ENCODE measurements around the gene TNXB.
"Not testable (repeated sequence)": the region's sequence is repeated elsewhere in the genome, so short reads cannot be mapped to it uniquely, and the experiment has no call there.

The TNXB gene

DNA sequence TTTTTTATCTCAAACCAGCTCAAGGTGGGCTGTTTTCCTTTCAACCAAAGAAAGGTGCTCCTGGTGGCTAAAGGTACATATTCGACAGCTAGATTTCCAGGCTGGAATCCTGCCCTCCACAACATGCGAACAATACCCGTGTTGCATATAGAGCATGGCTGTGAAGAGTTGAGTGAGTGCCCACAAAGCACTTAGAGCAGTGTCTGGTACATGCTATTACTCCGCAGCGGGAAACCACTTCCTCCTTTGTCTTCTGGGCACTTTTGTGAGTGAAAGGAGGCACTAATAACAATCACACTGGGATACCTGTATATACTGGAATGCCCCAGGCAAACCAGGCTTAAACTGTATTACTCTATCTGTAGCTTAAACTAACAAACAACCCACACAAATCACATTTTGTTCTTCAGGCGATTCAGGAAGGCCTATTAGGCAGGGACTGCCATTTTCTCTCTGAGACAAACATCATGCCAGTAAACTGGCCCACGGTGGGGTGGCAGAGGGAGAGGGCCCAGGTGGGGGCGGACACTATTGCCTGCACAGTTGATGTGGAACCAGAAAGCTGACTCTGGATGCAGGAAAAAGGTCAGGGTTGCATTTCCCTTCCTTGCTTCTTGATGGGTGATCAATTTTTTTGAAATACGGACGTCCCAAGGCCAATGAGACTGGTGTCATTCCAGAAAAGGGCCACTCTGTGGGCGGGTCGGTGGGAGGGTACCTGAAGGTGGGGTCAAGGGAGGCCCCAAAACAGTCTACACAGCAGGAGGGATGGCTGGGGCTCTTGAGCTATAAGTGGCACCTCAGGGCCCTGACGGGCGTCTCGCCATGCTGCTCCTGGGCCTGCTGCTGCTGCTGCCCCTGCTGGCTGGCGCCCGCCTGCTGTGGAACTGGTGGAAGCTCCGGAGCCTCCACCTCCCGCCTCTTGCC lies 71.3 kb downstream of the TNXB start, which contains the start of gene CYP21A2:
Gene CYP21A2, plus strand, starts transcription at position 818 of the 927 bp plus-strand sequence. Its CDS starts 8 bp downstream, at position 826.
- not testable (repeated sequence) for DNase-seq (ENCODE audit: low spot score)

DNA sequence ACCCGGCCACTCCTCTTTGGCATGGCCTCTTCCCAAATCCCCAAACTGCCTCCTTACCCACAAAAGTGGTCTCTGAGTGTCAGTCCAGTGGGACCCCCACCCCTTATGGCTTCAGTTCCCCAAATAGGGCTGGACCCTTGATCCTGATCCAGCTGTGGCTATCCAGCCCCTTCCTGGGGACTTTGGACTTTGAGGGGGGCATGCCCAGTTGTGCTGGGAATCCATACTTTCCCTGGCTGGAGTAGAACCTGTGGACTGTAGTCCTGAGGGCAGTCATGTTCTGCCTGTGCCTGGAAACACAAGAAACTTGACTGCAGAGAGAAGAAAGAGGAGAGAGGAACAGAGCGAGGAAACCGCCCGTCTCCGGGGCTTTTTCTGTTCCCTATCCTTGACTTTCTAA lies 72.0 kb downstream of the TNXB start:
- DNase-seq (ENCODE audit: low spot score), result not testable (repeated sequence)

DNA sequence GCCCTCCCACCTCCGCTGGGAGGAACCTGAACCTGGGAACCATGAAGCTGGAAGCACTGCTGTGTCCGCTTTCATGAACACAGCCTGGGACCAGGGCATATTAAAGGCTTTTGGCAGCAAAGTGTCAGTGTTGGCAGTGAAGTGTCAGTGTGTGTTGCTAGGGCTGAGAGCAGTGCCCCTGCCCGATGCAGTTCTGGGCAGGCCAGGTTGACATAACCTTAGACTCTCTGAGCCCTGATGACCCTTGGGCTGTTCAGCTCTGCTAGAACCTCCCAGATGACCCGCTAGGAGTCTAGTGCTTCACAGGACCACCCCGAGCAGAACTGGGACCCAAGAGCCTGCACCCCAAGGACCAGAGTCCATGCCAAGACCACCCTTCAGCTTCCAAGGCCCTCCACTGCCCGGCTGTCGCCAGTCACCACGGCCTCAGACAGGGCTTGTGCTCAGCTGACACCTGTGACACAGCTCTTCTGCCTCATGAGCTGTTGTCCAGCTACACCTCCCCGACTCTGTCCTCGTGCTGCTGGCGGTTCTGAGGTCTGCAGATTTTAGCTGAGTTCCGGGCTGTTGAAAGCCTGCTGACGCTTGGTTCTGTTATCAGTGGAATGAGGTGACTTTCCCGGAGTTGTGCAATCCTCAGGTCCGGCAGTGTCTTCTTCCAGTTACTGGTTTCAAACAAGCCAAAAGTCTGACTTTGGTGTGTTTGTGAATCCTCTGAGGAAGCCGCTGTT lies 73.7 kb downstream of the TNXB start:
- DNase-seq (ENCODE audit: low spot score), result not testable (repeated sequence)

DNA sequence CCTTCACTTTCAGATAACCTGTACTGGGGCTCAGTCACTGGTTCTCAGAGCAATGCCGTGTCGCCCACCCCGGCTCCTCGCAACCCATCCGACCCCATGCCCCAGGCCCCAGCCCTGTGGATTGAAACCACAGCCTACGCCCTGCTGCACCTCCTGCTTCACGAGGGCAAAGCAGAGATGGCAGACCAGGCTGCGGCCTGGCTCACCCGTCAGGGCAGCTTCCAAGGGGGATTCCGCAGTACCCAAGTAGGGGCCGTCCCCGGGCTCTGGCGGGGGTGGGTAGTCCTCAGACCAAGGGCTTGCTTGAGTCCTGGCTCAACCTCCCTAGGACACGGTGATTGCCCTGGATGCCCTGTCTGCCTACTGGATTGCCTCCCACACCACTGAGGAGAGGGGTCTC lies 79.6 kb downstream of the TNXB start:
- not testable (repeated sequence) for DNase-seq (ENCODE audit: low spot score)

DNA sequence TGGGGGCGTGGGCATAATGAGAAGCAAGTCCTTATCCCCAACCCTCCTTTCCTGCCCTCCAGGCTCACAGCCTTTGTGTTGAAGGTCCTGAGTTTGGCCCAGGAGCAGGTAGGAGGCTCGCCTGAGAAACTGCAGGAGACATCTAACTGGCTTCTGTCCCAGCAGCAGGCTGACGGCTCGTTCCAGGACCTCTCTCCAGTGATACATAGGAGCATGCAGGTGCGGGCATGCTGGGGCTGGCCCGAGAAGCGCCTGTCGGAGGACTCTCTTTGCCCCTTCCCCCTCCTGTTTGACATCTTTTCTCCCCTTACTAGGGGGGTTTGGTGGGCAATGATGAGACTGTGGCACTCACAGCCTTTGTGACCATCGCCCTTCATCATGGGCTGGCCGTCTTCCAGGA lies 80.5 kb downstream of the TNXB start:
- DNase-seq (ENCODE audit: low spot score), result not testable (repeated sequence)

DNA sequence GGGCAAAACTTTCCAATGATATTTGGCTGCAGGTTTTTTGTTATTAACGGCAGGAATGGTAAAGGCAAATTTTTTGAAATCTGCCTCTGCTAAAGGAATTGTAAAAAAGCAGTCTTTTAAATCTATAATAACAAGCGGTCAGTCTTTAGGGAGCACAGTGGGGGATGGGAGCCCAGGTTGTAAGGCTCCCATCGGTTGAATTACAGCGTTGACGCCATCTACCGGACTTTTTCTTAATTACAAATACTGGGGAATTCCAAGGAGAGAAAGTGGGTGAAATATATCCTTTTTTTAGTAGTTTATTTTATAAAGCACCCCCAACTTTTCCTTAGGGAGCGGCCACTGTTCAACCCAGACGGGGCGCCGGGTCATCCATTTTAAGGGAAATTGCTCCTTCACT lies 87.0 kb downstream of the TNXB start:
- not testable (repeated sequence) for DNase-seq (ENCODE audit: low spot score)

DNA sequence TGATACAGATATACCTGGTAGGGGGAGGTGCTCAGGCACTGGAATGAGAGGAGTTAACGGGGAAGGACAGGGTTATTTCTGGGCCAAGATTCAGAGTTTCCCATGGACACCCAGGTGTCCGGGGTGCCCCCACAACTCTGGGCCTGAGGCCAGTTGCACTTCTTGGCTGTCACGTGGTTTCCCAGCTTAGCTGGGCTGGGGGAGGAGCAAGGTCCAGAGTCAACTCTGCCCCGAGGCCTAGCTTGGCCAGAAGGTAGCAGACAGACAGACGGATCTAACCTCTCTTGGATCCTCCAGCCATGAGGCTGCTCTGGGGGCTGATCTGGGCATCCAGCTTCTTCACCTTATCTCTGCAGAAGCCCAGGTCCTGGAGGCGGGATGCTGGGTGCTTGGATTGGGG lies 94.6 kb downstream of the TNXB start, which contains the start of gene C4B:
Gene C4B, plus strand, starts transcription at position 249 of the 400 bp plus-strand sequence. Its CDS starts 51 bp downstream, at position 300.
- DNase-seq (ENCODE audit: low spot score), result not testable (repeated sequence)

DNA sequence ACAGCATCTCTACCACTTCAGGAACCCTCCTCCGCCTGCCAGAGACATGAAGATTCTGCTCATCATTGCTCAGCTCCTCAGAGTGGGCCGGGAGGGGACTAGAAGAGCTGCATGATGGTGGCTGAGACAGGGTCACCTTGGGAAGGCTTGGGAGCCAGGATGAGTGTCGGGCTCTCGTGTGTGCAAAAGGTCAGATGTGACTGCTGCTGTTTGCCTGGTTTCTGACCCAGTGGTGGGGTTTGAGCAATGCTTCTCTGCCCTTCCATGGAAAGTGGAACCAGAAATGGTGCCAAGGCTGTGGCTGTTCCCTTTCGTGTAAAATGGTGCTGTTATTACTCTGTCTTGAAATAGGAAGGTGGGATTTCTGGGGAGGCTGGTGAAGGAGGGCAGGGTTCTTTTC lies 95.4 kb downstream of the TNXB start:
- not testable (repeated sequence) for DNase-seq (ENCODE audit: low spot score)

DNA sequence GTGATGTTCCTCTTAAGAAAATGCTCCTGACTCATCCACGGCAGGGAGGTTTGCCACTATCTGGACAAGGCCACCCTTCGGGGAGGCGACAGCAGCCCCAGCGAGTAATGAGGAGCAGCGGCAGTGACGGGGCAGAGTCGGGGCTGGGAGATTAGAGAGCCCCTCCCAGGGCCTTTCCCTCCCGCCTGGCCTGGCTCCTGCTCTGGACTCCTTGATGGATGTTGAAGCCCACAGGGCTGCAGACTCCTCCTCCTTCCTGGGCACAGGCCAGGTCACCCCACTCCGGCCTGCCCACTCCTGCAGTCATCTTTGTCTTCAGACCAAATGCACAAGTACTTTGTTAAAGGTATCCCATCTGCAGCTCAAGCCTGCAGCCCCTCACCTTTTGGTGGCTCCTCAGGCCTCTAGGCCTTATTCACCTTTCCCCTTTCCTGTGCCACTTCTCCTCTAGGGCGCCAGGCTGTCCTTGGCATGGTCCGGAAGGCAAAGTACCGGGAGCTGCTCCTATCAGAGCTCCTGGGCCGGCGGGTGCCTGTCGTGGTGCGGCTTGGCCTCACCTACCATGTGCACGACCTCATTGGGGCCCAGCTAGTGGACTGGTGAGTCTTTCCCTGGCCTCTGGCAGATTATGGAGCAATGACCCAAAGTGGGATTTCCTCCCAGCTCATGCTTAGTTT lies 96.1 kb downstream of the TNXB start:
- not testable (repeated sequence) for DNase-seq (ENCODE audit: low spot score)

DNA sequence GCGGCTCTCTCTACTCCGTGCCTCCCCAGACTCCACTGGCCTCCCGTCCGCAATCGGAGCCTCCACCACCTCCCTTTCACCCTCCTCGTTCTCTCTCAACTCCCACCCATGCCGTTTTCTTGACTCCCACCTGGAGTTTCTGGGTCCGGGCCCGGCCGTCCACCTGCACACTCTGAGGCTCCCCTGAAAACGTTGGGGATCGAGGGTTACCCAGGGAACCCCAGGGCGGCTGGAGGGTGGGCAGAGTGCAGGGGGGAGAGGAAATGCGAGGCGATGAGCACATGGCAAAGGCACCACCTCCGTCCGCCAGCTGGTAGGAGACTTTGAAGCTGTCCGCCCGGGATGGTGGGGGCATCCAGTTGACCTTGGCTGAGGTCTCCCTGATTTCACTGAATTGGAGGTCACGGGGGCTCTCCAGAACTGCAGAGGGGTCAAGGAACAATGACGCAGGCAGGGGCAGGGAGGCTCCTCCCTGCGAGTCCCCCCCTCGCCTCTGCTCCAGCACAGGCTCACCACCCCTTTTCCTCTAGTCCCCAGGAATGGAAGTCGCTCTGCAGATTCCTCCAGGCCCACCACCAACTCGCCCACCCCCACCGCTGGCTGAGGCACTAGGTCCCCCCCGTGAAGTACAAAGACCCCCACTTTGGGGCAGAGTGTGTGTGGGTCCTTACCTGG lies 98.1 kb downstream of the TNXB start:
- not testable (repeated sequence) for DNase-seq (ENCODE audit: low spot score)

DNA sequence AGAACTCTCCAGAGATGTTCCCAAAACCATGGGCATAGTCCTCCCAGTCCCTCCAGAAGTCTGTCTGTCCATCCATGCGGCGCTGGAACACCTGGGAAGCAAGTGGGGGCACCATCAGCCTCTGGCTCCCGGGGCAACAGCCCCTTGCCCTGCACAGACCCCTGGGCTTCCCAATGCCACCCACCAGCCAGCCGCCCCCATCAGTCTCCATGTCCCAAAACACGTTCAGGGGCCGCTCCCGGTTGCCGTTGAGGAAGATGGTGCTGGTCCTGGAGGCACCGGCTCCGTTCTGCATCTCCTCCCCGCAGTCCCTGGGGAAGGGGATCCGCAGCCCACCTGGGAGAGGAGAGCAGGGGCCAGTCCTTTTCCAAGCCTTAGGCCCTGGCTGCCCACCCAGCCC lies 99.6 kb downstream of the TNXB start:
- DNase-seq (ENCODE audit: low spot score), result not testable (repeated sequence)

DNA sequence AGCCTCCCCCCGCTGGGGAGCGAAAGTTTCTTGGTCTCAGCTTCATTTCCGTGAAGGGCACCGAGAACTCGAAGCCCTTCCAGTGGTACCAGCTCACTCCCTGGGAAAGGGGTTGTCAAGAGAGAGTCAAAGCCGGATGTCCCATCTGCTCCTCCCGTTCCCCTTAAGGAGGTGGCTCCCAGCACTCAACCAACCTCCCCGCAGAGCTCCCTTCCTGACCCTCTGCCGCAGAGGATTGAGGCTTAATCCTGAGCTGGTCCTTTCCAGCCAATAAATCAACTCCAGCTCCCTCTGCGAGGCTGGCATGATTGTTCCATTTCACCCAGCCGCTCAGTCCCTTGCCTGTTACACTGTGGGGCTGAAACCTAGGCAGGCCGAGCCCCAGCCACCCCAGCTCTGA lies 100.5 kb downstream of the TNXB start:
- DNase-seq (ENCODE audit: low spot score), result not testable (repeated sequence)

DNA sequence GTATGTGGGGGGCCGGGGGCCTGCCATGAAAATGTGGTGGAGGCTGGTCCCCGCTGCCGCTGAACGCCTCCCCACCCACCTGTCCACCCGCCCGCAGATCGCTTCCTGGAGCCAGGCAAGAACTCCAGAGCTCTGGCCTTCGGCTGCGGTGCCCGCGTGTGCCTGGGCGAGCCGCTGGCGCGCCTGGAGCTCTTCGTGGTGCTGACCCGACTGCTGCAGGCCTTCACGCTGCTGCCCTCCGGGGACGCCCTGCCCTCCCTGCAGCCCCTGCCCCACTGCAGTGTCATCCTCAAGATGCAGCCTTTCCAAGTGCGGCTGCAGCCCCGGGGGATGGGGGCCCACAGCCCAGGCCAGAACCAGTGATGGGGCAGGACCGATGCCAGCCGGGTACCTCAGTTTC lies 101.1 kb downstream of the TNXB start:
- DNase-seq (ENCODE audit: low spot score), result not testable (repeated sequence)

DNA sequence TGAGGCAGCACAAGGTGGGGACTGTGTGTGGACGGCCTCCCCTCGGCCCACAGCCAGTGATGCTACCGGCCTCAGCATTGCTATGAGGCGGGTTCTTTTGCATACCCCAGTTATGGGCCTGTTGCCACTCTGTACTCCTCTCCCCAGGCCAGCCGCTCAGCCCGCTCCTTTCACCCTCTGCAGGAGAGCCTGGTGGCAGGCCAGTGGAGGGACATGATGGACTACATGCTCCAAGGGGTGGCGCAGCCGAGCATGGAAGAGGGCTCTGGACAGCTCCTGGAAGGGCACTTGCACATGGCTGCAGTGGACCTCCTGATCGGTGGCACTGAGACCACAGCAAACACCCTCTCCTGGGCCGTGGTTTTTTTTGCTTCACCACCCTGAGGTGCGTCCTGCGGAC lies 102.1 kb downstream of the TNXB start:
- DNase-seq (ENCODE audit: low spot score), result not testable (repeated sequence)

DNA sequence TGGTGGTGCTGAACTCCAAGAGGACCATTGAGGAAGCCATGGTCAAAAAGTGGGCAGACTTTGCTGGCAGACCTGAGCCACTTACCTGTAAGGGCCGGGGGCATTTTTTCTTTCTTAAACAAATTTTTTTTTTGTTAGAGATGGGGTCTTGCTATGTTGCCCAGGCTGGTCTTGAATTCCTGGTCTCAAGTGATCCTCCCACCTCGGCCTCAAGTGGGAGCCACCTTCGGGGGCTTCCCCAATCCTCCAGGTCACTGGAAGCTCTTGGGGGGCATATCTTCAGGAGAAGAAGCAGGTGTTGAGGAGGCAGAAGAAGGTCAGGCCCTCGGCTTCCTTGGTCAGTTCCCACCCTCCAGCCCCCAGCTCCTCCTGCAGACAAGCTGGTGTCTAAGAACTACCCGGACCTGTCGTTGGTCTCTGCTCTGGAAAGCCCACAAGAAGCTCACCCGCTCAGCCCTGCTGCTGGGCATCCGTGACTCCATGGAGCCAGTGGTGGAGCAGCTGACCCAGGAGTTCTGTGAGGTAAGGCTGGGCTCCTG lies 103.1 kb downstream of the TNXB start:
- not testable (repeated sequence) for DNase-seq (ENCODE audit: low spot score)

DNA sequence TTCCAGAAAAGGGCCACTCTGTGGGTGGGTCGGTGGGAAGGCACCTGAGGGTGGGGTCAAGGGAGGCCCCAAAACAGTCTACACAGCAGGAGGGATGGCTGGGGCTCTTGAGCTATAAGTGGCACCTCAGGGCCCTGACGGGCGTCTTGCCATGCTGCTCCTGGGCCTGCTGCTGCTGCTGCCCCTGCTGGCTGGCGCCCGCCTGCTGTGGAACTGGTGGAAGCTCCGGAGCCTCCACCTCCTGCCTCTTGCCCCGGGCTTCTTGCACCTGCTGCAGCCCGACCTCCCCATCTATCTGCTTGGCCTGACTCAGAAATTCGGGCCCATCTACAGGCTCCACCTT lies 103.6 kb downstream of the TNXB start:
- not testable (repeated sequence) for DNase-seq (ENCODE audit: low spot score)

DNA sequence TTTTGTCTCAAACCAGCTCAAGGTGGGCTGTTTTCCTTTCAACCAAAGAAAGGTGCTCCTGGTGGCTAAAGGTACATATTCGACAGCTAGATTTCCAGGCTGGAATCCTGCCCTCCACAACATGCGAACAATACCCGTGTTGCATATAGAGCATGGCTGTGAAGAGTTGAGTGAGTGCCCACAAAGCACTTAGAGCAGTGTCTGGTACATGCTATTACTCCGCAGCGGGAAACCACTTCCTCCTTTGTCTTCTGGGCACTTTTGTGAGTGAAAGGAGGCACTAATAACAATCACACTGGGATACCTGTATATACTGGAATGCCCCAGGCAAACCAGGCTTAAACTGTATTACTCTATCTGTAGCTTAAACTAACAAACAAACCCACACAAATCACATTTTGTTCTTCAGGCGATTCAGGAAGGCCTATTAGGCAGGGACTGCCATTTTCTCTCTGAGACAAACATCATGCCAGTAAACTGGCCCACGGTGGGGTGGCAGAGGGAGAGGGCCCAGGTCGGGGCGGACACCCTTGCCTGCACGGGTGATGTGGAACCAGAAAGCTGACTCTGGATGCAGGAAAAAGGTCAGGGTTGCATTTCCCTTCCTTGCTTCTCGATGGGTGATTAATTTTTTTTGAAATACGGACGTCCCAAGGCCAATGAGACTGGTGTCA lies 104.1 kb downstream of the TNXB start:
- not testable (repeated sequence) for DNase-seq (ENCODE audit: low spot score)

DNA sequence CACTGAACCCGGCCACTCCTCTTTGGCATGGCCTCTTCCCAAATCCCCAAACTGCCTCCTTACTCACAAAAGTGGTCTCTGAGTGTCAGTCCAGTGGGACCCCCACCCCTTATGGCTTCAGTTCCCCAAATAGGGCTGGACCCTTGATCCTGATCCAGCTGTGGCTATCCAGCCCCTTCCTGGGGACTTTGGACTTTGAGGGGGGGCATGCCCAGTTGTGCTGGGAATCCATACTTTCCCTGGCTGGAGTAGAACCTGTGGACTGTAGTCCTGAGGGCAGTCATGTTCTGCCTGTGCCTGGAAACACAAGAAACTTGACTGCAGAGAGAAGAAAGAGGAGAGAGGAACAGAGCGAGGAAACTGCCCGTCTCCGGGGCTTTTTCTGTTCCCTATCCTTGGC lies 104.7 kb downstream of the TNXB start:
- not testable (repeated sequence) for DNase-seq (ENCODE audit: low spot score)

DNA sequence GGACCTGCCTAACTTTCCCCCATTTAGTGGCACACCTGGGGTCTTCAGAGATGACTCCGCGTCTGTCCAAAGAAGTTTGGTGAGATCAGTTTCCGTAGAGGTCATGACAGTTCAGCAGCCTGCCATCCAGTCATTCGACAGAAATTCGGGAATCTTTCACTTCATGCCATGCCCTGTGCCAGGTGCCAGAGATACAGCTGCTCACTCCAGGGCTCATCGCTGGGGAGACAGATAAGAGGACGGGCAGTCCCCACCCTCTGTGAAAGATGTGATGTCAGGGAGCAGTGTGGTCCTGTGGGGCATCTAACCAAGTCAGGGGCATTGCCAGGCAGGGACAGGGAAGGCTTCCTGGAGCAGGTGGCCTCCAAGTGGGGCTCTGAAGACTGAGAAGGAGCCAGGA lies 105.8 kb downstream of the TNXB start:
- DNase-seq (ENCODE audit: low spot score), result not testable (repeated sequence)

DNA sequence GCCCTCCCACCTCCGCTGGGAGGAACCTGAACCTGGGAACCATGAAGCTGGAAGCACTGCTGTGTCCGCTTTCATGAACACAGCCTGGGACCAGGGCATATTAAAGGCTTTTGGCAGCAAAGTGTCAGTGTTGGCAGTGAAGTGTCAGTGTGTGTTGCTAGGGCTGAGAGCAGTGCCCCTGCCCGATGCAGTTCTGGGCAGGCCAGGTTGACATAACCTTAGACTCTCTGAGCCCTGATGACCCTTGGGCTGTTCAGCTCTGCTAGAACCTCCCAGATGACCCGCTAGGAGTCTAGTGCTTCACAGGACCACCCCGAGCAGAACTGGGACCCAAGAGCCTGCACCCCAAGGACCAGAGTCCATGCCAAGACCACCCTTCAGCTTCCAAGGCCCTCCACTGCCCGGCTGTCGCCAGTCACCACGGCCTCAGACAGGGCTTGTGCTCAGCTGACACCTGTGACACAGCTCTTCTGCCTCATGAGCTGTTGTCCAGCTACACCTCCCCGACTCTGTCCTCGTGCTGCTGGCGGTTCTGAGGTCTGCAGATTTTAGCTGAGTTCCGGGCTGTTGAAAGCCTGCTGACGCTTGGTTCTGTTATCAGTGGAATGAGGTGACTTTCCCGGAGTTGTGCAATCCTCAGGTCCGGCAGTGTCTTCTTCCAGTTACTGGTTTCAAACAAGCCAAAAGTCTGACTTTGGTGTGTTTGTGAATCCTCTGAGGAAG lies 106.4 kb downstream of the TNXB start:
- not testable (repeated sequence) for DNase-seq (ENCODE audit: low spot score)

Data from kidney tubule cell (primary cell).